Measurements from ENCODE around the gene ACOT7.

ACOT7 gene

GRCh38 chr1:6245869-6246496 lies 147.6 kb downstream of the ACOT7 start:
- no peak for DNase-seq

- peak; percentile 41 to 59 for DNase-seq
Observed at GRCh38 chr1:6245086-6245868, 148.3 kb downstream of the ACOT7 start.

- no peak for DNase-seq
Observed at GRCh38 chr1:6244401-6245049, 149.0 kb downstream of the ACOT7 start.

GRCh38 chr1:6243993-6244392 lies 149.6 kb downstream of the ACOT7 start, which contains the start of gene HES3:
Gene HES3 (plus strand): TSS chr1:6244179. CDS start chr1:6244366, 187 bp downstream.
- no peak for DNase-seq

- no peak for DNase-seq
Observed at GRCh38 chr1:6243053-6243834, 150.3 kb downstream of the ACOT7 start.

GRCh38 chr1:6241887-6242740 lies 151.5 kb downstream of the ACOT7 start:
- no peak for DNase-seq

GRCh38 chr1:6241107-6241886 lies 152.3 kb downstream of the ACOT7 start:
- DNase-seq: no peak

GRCh38 chr1:6239950-6240768 lies 153.4 kb downstream of the ACOT7 start:
- DNase-seq: no peak

GRCh38 chr1:6239213-6239752 lies 154.3 kb downstream of the ACOT7 start:
- DNase-seq: no peak

- no peak for DNase-seq
Observed at GRCh38 chr1:6237093-6237492, 156.5 kb downstream of the ACOT7 start.

- no peak for DNase-seq
Observed at GRCh38 chr1:6235296-6235677, 158.3 kb downstream of the ACOT7 start.

GRCh38 chr1:6234502-6235295 lies 158.9 kb downstream of the ACOT7 start:
- DNase-seq: no peak

GRCh38 chr1:6233376-6233775 lies 160.2 kb downstream of the ACOT7 start:
- no peak for DNase-seq

- DNase-seq: no peak
Observed at GRCh38 chr1:6225651-6226050, 167.9 kb downstream of the ACOT7 start.

- DNase-seq: no peak
Observed at GRCh38 chr1:6224718-6225117, 168.8 kb downstream of the ACOT7 start.

- no peak for DNase-seq
Observed at GRCh38 chr1:6223617-6224016, 169.9 kb downstream of the ACOT7 start.

- DNase-seq: no peak
Observed at GRCh38 chr1:6222636-6223035, 170.9 kb downstream of the ACOT7 start.

- no peak for DNase-seq
Observed at GRCh38 chr1:6221210-6221784, 172.3 kb downstream of the ACOT7 start.

- no peak for DNase-seq
Observed at GRCh38 chr1:6220236-6220635, 173.3 kb downstream of the ACOT7 start.

Measured in bone marrow (tissue), 2 donors.